NCI-H524 treated with DMSO at 0.1 percent for 48 hours (cell line): ENCODE data around the gene CACNG8.

ENCODE experiments used
- DNase-seq: peaks from one replicate; lab custom pipeline; 2025; lab: John Stamatoyannopoulos, UW

CACNG8 gene

DNA sequence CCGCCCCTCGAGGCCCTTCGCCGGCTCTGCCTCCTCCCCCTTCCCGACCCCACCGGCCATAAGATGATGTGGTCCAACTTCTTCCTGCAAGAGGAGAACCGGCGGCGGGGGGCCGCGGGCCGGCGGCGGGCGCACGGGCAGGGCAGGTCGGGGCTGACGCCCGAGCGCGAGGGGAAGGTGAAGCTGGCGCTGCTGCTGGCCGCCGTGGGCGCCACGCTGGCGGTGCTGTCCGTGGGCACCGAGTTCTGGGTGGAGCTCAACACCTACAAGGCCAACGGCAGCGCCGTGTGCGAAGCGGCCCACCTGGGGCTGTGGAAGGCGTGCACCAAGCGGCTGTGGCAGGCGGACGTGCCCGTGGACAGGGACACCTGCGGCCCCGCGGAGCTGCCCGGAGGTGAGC, 30.1 kb downstream of the CACNG8 start:
- DNase-seq: no peak

DNA sequence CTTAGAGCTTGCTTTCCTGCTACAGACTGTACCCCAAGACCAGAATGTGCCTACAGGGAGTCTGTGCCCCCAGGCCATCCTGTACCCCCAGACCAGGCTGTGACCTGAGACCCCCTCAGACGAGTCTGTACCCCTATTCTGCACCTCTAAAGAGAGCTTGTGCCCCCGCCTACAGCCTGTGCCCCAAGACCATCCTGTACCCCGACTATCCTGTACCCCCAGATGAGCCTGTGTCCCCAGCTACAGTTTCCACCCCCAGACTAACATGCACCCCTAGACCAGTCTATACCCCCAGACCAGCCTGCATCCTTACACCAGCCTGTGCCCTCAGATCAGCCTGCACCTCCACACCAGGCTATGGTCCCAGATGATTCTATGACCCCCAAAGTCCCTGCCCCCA, 30.7 kb downstream of the CACNG8 start:
- DNase-seq: no peak

DNA sequence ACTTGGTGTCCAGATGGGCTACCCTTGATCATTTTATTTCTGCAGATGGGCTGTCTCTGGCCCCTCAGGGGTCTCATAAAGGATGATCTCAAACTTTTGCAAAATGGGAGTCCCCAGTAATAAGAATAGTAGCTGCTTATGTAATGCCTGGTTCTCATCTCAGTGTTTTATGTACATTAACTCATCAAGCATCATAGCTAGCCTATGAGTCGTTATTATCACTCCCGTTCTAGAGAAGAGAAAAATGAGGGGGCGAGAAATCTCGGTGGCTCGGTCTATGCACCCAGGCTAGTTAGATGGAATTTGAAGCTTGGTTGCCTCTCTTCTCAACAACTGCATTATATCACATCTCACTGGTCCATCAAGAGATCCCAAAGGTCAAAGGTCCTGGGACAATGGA, 32.1 kb downstream of the CACNG8 start:
- no peak for DNase-seq

DNA sequence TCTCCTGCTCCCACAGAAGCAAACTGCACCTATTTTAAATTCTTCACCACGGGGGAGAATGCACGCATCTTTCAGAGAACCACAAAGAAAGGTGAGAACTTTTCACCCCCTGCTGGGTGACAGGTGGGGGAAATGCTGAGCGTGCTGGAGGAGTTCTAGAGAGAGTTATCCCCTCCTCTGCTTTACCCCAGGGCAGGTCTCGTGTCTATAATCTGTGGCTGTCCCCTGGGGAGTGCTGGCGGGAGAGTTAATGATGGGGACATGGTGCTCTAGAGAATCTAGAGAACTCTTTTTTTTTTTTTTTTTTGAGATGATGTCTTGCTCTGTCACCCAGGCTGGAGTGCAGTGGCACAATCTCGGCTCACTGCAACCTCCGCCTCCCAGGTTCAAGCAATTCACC, 35.5 kb downstream of the CACNG8 start:
- DNase-seq: no peak

DNA sequence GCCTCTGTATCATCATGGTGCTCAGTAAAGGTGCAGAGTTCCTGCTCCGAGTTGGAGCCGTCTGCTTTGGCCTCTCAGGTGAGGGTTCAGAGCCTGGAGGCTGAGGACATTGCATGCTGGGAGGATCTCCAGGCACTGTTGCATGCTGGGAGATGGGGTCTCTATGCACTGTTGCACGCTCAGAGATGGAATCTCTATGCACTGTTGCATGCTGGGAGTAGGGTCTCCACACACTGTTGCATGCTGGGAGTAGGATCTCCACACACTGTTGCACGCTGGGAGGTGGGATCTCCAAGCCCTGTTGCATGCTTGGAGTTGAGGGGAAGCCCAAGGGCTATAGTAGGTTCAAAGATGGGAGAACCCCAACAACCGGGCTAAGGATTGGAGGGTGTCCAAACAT, 37.0 kb downstream of the CACNG8 start:
- no peak for DNase-seq

DNA sequence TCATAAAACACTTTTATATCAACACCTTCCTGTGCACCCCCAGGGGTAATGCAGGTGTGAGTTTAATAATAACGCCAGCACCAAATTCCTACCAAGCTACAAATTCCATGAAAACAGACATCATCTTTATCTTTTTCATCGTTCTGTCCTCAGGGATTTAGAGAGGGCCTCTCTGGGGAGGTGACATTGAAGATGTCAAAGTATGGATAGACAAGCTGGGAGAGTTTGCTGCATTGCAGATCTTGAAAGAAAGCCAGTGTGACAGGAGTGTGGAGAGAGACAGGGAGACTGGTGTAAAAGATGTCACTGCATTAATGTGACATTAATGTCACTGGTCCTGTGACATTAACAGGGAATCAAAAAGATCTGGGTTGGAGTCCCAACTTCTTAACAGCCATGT, 38.8 kb downstream of the CACNG8 start:
- DNase-seq: no peak

DNA sequence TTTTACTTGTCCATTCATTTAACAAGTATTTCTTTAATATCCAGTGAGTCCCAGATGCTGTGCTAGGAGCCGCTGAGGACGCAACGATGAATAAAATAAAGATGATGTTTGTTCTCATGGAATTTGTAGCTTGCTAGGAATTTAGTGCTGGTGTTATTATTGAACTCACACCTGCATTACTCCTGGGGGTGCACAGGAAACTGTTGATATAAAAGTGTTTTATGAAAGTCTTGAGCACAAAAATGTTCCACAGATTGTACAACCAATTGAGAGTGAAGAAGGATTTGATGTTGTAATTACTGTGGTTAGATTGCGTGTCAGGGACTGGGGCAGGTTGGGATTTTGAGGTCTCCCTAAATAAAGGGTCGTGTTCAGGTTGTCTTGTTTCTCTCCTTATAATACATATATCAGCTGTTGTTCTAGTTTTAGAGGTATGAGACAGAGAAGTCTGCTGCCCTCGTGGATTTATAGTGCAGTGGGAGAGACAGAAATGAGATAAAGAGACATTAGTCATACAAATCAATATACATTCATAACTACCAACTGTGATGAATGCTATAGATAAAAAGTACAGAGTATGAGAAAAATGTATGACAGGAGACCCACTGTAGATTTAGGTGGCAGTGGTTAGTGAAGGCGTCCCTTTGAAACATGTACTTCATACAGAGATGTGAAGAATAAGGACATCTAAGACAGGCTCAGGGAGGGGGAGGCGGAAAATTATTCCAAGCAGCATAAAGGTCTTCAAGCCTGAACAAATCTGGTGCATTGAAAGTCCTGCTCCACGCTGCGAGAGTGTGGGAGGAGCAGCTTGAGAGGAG, 40.0 kb downstream of the CACNG8 start:
- no peak for DNase-seq

DNA sequence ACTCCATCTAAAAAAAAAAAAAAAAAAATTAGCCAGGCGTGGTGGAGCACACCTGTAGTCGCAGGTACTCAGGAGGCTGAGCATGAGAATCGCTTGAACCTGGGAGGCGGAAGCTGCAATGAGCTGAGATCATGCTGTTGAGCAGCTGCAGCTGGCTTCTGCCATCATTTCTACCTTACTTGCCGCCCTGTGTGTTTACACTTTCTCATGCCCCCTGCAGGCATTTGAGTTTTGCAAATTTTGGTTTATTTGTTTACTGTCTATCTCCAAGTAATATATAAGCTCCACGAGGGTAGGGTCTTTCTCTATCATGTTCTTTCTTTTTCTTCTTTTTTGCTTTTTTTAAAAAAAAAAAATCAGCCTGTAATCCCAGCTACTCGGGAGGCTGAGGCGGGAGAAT, 46.7 kb downstream of the CACNG8 start:
- no peak for DNase-seq

DNA sequence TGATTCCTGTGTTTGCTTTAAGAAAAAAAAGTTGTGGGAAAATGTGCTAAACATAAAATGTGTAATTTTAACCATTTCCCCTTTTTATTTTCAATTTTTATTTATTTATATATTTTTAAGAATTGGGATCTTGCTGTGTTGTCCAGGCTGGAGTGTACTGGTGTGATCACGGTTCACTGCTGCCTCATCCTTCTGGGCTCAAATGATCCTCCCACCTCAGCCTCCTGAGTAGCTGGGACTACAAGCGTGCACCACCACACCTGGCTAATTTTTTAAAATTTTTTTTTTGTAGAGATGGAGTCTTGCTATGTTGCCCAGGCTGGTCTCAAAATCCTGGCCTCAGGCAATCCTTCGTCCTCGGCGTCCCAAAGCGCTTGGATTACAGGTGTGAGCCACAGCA, 47.7 kb downstream of the CACNG8 start:
- DNase-seq: no peak

DNA sequence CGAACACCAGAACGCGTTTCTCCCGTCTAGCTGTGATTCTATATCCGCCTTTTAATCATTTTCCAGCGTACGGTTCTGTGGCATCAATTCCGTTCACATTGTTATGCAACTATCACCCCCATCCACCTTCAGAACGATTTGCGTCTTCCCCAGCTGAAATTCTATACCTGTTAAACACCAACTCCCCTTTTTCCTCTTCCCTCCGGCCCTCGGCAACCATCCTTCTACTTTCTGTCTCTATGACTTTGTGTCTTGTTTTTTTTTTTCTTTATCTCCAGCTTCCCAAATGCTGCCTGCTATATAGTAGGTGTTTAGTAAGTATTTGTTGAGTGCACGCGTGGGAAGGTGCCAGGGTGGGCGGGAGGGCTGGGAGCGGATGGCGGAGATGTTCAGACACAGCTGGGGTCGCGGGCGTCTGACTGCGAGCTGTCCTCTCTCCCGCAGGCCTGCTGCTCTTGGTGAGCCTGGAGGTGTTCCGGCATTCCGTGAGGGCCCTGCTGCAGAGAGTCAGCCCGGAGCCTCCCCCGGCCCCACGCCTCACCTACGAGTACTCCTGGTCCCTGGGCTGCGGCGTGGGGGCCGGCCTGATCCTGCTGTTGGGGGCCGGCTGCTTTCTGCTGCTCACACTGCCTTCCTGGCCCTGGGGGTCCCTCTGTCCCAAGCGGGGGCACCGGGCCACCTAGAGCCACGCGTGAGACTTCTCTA, 48.9 kb downstream of the CACNG8 start:
- no peak for DNase-seq

DNA sequence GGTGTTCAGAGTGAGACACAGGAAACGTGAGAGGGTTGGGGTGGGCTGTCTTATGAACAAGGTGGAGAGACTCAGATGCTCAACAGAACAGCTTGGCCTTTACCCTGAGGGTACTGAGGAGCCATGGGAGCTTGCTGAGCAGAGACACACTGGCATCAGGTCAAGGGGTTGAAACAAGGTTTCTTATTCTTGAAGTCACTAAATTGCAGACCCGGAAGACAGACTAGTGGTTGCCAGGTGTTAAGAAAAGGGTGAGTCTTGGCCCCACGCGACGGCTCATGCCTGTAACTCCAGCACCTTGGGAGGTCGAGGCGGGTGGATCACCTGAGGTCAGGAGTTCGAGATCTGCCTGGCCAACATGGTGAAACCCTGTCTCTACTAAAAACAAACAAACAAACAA, 51.1 kb downstream of the CACNG8 start:
- DNase-seq: no peak

DNA sequence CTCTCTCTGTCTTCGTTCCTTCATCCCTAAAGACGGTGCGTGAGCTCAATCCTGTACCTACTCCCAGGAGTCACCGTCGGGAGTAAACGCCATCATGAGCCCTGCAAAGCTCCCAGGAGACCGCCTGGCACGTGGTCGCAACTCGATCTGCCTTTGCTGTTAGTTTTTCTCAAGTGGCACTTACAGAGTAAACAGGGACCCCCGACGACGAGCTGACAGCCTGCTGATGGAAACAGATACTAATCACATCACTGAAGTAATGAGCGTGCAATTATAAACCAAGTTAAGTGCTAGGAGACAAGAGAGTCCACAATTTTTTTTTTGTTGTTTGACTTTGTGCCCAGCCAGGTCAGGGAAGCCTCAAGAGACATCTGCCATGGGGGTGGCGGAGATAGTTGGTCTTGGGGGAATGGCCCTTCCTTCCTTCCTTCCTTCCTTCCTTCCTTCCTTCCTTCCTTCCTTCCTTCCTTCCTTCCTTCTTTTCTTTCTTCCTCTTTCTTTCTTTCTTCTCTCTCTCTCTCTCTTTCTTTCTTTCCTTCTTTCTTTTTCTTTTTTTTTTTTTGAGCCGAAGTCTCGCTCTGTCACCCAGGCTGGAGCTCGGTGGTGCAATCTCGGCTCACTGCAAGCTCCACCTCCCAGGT, 52.3 kb downstream of the CACNG8 start:
- DNase-seq: no peak

DNA sequence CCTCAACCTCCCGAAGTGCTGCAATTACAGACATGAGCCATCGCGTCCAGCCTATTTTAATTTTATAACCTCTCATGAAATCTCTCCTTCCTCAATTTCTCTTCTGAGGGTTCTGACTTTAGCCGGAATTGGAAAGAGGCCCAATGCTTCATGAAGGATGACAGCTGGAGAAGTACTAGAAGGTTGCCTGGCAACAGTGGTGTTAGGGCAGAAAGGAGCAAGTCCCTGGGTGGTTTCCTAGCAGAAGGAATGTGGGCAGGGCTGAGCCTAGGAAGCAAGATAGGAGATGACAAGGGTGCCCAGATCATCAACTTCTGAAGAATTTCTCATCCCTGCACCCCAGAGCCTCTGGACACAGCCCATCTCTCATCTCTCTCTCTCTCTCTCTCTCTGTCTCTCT, 54.5 kb downstream of the CACNG8 start:
- no peak for DNase-seq

DNA sequence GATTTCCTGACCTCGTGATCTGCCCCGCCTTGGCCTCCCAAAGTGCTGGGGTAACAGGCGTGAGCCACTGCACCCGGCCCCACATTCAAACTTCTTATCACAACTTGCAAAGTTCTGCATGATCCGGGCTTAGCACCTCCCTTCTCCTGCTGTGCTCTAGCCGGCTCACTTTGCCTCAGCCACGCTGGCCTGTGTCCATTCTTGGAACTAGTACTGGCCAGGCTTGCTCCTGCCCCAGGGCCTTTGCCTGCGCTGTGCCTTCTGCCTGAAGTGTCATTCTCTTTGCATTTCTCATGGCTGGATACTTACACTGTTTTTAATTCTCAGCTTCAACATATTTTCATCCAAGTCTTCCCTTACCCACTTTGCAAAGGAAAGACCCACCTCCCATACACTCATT, 58.6 kb downstream of the CACNG8 start:
- DNase-seq: no peak

DNA sequence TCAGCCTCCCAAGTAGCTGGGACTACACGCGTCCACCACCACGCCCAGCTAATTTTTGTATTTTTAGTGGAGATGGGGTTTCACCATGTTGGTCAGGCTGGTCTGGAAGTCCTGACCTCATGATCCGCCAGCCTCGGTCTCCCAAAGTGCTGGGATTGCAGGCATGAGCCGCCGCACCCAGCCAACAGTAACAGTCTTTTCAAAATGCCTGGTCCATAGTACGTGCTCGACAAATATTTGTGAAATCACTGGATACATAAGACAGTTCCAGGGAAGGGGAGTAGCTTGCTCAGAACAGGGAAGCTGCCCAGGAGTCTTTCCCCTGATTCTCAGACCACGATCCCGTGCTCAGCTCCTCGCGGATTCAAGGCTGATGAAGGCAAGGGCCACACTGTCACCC, 59.2 kb downstream of the CACNG8 start:
- DNase-seq: no peak

DNA sequence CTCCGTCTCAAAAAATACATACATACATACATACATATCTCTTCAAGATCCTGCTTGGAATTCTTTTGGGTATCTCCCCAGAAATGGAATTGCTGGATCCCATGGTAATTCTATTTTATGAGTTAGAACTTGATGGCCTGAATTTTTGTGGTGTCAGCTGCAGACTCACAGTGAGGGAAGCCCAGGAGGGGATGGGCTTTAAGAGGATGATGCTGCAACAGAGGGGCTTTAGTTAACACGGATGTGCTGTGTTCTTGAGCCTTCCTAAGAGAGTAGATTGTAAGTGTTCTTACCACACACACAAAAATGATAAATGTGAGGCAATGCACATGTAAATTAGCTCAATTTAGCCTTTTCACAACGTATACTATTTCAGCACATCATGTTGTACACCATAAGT, 60.5 kb downstream of the CACNG8 start:
- no peak for DNase-seq

DNA sequence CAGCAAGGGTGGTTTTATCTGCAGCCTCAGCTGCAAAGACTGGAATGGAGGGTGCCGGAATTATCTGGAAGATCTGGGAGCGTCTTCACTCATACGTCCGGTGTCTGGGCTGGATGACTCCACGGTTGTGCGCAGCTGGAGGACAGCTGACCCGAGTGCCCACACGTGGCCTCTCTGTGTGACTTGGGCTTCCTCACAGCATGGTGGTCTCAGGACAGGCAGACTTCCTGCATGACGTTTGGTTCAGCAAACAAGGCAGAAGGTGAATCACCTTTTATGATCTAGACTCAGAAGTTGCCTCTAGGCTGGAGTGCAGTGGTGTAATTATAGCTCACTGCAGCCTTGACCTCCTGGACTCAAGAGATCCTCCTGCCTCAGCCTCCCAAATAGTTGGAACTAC, 61.9 kb downstream of the CACNG8 start:
- DNase-seq: no peak

DNA sequence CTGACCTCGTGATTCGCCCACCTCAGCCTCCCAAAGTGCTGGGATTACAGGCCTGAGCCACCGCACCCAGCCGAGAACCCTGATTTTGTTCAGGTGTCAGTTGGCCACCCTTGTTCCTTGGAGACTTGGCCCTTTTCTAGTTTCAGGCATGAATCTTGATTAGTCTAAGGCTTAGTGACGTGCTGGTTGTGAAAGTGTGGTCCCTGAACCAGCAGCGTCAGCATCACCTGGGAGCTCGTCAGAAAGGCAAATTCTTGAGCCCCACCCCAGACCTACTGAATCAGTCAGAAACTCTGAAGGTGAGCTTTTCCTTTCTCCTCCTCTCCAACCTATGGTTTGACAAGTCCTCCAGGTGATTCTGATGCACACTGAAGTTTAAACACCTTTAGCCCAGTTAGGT, 63.9 kb downstream of the CACNG8 start:
- DNase-seq: no peak

DNA sequence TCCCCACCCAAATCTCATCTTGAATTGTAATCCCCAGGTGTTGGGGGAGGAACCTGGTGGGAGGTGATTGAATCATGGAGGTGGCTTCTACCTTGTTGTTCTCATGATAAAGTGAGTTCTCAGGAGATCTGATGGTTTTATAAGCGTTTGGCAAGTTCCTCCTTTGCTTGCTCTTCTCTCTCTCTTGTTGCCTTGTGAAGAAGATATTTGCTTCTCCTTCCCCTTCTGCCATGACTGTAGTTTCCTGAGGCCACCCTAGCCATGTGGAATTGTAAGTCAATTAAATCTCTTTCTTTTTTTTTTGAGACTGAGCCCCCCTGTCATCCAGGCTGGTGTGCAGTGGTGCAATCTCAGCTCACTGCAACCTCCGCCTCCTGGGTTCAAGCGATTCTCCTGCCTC, 66.6 kb downstream of the CACNG8 start:
- no peak for DNase-seq

DNA sequence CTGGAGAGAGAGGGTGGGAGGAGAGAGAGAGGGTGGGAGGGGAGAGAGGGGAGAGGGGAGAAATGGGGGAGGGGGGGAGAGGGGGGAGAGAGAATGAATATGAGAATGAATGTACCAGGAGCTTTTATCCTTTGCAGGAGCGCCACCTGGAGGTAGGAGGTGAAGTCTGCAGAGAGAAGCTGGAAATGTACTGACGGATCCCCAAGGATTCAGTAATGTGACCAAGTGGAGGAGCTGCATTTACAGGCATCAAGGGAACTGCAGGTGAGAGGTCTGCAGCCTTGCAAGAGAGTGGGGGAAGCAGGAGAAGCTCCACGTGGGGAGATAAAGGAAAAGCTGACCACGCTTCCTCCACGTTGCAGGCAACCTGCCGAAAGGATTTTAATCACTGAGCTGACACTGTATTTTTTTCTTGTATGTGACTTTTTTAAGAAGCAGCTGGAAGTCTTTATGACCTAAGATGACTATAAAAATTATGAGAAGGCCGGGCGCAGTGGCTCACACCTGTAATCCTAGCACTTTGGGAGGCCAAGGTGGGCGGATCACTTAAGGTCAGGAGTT, 67.3 kb downstream of the CACNG8 start:
- DNase-seq: no peak

DNA sequence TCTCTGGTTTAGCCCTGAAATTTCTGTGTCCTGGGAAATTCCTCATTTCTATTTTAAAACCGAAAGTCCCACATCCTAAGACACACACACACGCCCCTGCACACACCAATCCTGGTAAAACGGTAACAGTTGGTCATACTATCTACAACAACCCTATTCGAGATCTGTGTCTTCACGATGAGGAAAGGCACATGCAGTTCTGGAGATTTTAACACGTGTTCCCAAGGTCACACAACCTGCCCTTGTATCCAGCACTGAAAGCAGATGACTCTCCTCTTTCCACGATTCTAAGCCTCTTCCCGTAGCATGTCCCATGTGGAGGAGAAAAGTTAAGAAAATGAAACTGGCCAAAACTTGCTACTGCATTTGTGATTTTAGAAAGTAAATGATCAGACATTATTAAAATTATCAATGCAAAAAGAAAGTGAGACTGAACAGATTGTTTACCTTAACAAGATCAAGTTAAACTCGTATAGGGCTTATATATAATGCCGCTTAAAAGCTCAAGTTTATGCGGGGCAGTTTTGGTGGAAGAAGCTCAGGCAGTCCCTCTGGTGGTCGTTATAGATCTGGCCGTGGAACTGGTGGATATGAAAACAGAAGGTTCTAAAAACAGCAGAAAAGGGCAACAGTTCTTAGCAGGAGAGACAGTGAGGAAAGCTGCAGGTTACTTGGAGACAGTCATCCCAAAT, 68.3 kb downstream of the CACNG8 start:
- no peak for DNase-seq
